DLD1 (cell line): Measurements from ENCODE around the gene UGT1A6.
"Not testable (repeated sequence)": the region's sequence is repeated elsewhere in the genome, so short reads cannot be mapped to it uniquely, and the experiment has no call there.

ENCODE experiments used
- in situ Hi-C: cut with HindIII; loops from 2 replicates; pipeline ENCODE4 v1.10.0; 2017; ENCODE audit warnings: low sequenced_read_pairs

UGT1A6 gene

GRCh38 chr2:233692648-233693047 lies at the start of gene UGT1A6:
Gene UGT1A6, plus strand, starts transcription at chr2:233692890. Its CDS starts 115 bp downstream, at chr2:233693005.
- in situ Hi-C loops: no loop called here

GRCh38 chr2:233643128-233643527 lies 49.6 kb upstream of the UGT1A6 start:
- in situ Hi-C loops: no loop called here

- in situ Hi-C loops: not testable (repeated sequence)
Measured at GRCh38 chr2:233646033-233646432, 46.7 kb upstream of the UGT1A6 start.

GRCh38 chr2:233650981-233651380 lies 41.7 kb upstream of the UGT1A6 start:
- in situ Hi-C loops: no loop called here

GRCh38 chr2:233651430-233651829 lies 41.3 kb upstream of the UGT1A6 start:
- in situ Hi-C loops: no loop called here

GRCh38 chr2:233654501-233654900 lies 38.2 kb upstream of the UGT1A6 start:
- in situ Hi-C loops: no loop called here

GRCh38 chr2:233655043-233655442 lies 37.6 kb upstream of the UGT1A6 start:
- in situ Hi-C loops: no loop called here

GRCh38 chr2:233655943-233656342 lies 36.7 kb upstream of the UGT1A6 start:
- in situ Hi-C loops: not testable (repeated sequence)

GRCh38 chr2:233656443-233656842 lies 36.2 kb upstream of the UGT1A6 start:
- in situ Hi-C loops: no loop called here

- in situ Hi-C loops: no loop called here
Measured at GRCh38 chr2:233658610-233659009, 34.1 kb upstream of the UGT1A6 start.

GRCh38 chr2:233663911-233664310 lies 28.8 kb upstream of the UGT1A6 start:
- in situ Hi-C loops: no loop called here

GRCh38 chr2:233668605-233669260 lies 24.0 kb upstream of the UGT1A6 start:
- in situ Hi-C loops: no loop called here

- in situ Hi-C loops: no loop called here
Measured at GRCh38 chr2:233671290-233672161, 21.2 kb upstream of the UGT1A6 start, which contains the start of gene UGT1A9. Gene UGT1A9, plus strand, starts transcription at chr2:233671898. Its CDS starts 37 bp downstream, at chr2:233671935.

GRCh38 chr2:233672886-233673285 lies 19.8 kb upstream of the UGT1A6 start:
- in situ Hi-C loops: no loop called here

- in situ Hi-C loops: no loop called here
Measured at GRCh38 chr2:233673896-233674295, 18.8 kb upstream of the UGT1A6 start.

- in situ Hi-C loops: no loop called here
Measured at GRCh38 chr2:233674314-233674713, 18.4 kb upstream of the UGT1A6 start.

GRCh38 chr2:233674995-233675394 lies 17.7 kb upstream of the UGT1A6 start:
- in situ Hi-C loops: no loop called here

- in situ Hi-C loops: no loop called here
Measured at GRCh38 chr2:233676046-233676445, 16.6 kb upstream of the UGT1A6 start.

- in situ Hi-C loops: no loop called here
Measured at GRCh38 chr2:233679196-233679595, 13.5 kb upstream of the UGT1A6 start.

- in situ Hi-C loops: no loop called here
Measured at GRCh38 chr2:233680361-233681045, 12.2 kb upstream of the UGT1A6 start.

- in situ Hi-C loops: no loop called here
Measured at GRCh38 chr2:233681521-233682099, 11.1 kb upstream of the UGT1A6 start, which contains the start of gene UGT1A7. Gene UGT1A7, plus strand, starts transcription at chr2:233681901. Its CDS starts 37 bp downstream, at chr2:233681938.
